ENCODE results near the gene KLF6.

KLF6 gene

GRCh38 chr10:3784510-3785250, at the start of gene KLF6:
Gene KLF6, minus strand, starts transcription at chr10:3785209. Its CDS starts 195 bp downstream, at chr10:3785014.
- Histone ChIP-seq H3K9me3 (no peaks in the 10 kb centered on the region), H3K4me1 (ENCODE audit: control insufficient read depth in 1 of 2, insufficient read depth in 1 of 2, low read depth in 1 of 2, low read length in 1 of 2) (peaks cover 40 to 42% of the 10 kb centered on the region in 2 experiments), H3K27me3 (no peaks in the 10 kb centered on the region), H3K4me3 (ENCODE audit: low read depth in 1 of 2, low read length in 1 of 2) (peak within 1 kb of the TSS; percentile 93 to 99), H3K27ac (peak within 1 kb of the TSS; percentile 95), H3K36me3 (peaks cover 32% of the 10 kb centered on the region)
- no peak for TF ChIP-seq CTCF (IDR thresholded peaks at IDR 0.05)

- no peak for TF ChIP-seq CTCF (IDR thresholded peaks at IDR 0.05)
- Histone ChIP-seq H3K4me1 (ENCODE audit: control insufficient read depth in 1 of 2, insufficient read depth in 1 of 2, low read depth in 1 of 2, low read length in 1 of 2) (peaks cover 16 to 20% of the 10 kb centered on the region in 2 experiments), H3K27me3 (no peaks in the 10 kb centered on the region), H3K4me3 (ENCODE audit: low read depth in 1 of 2, low read length in 1 of 2) (no peak overlapping the region), H3K27ac (no peak overlapping the region), H3K9me3 (no peaks in the 10 kb centered on the region), H3K36me3 (no peaks in the 10 kb centered on the region)
Measured at GRCh38 chr10:3834404-3834803, 49.4 kb upstream of the KLF6 start.

- no peaks in the 10 kb centered on the region for H3K36me3 ChIP-seq
- no peaks in the 10 kb centered on the region for H3K9me3 ChIP-seq
- H3K27ac ChIP-seq: no peak overlapping the region
- H3K4me1 ChIP-seq (ENCODE audit: control insufficient read depth in 1 of 2, insufficient read depth in 1 of 2, low read depth in 1 of 2, low read length in 1 of 2): peaks cover 20 to 23% of the 10 kb centered on the region in 2 experiments
- no peak for TF ChIP-seq CTCF (IDR thresholded peaks at IDR 0.05)
- H3K27me3 ChIP-seq: no peaks in the 10 kb centered on the region
- no peak overlapping the region for H3K4me3 ChIP-seq (ENCODE audit: low read depth in 1 of 2, low read length in 1 of 2)
Measured at GRCh38 chr10:3833046-3833445, 48.0 kb upstream of the KLF6 start.

- no peaks in the 10 kb centered on the region for H3K36me3 ChIP-seq
- H3K27me3 ChIP-seq: no peaks in the 10 kb centered on the region
- peaks cover 20 to 24% of the 10 kb centered on the region in 2 experiments for H3K4me1 ChIP-seq (ENCODE audit: control insufficient read depth in 1 of 2, insufficient read depth in 1 of 2, low read depth in 1 of 2, low read length in 1 of 2)
- TF ChIP-seq CTCF (IDR thresholded peaks at IDR 0.05): no peak
- no peak overlapping the region for H3K27ac ChIP-seq
- no peak overlapping the region for H3K4me3 ChIP-seq (ENCODE audit: low read depth in 1 of 2, low read length in 1 of 2)
- H3K9me3 ChIP-seq: no peaks in the 10 kb centered on the region
Measured at GRCh38 chr10:3832022-3832786, 47.2 kb upstream of the KLF6 start.

GRCh38 chr10:3831608-3832007, 46.6 kb upstream of the KLF6 start:
- no peaks in the 10 kb centered on the region for H3K27me3 ChIP-seq
- peaks cover 20 to 24% of the 10 kb centered on the region in 2 experiments for H3K4me1 ChIP-seq (ENCODE audit: control insufficient read depth in 1 of 2, insufficient read depth in 1 of 2, low read depth in 1 of 2, low read length in 1 of 2)
- no peak overlapping the region for H3K27ac ChIP-seq
- H3K4me3 ChIP-seq (ENCODE audit: low read depth in 1 of 2, low read length in 1 of 2): no peak overlapping the region
- H3K36me3 ChIP-seq: no peaks in the 10 kb centered on the region
- no peaks in the 10 kb centered on the region for H3K9me3 ChIP-seq
- no peak for TF ChIP-seq CTCF (IDR thresholded peaks at IDR 0.05)
